H54 (cell line): Measurements from ENCODE around the gene SLC39A11.

Experiments used
- DNase-seq: peaks from one replicate; pipeline ENCODE4 v3.0.0; 2011; ENCODE audit warnings: low spot score, mixed read lengths; ENCODE audit not compliant: insufficient read length
- FAIRE-seq: peaks from 3 replicates; lab custom pipeline; 2011; peaks lifted over from hg19 to GRCh38; lab: Jason Lieb, UNC
- POLR2A ChIP-seq: IDR thresholded peaks from 2 replicates; pipeline ENCODE4 v1.6.1; 2011; ENCODE audit warnings: low read depth, mild to moderate bottlenecking, low read length

SLC39A11 gene

GRCh38 chr17:73030501-73030921, 62.0 kb downstream of the SLC39A11 start:
- DNase-seq (no peak), FAIRE-seq (no peak)
- no peak for TF ChIP-seq POLR2A

GRCh38 chr17:73029991-73030390, 62.5 kb downstream of the SLC39A11 start:
- TF ChIP-seq POLR2A: no peak
- DNase-seq: no peak
- no peak for FAIRE-seq

- TF ChIP-seq POLR2A: no peak
- FAIRE-seq (no peak), DNase-seq (no peak)
Observed at GRCh38 chr17:73029021-73029420, 63.5 kb downstream of the SLC39A11 start.

GRCh38 chr17:73028299-73028755, 64.2 kb downstream of the SLC39A11 start:
- DNase-seq: no peak
- FAIRE-seq: no peak
- no peak for TF ChIP-seq POLR2A

GRCh38 chr17:73027130-73027741, 65.3 kb downstream of the SLC39A11 start:
- no peak for DNase-seq
- TF ChIP-seq POLR2A: no peak
- FAIRE-seq: no peak

- FAIRE-seq (no peak), DNase-seq (no peak)
- TF ChIP-seq POLR2A: no peak
Observed at GRCh38 chr17:73025041-73025560, 67.4 kb downstream of the SLC39A11 start.

GRCh38 chr17:73023759-73024158, 68.7 kb downstream of the SLC39A11 start:
- no peak for TF ChIP-seq POLR2A
- DNase-seq (no peak), FAIRE-seq (no peak)

GRCh38 chr17:73022694-73023093, 69.8 kb downstream of the SLC39A11 start:
- DNase-seq: no peak
- TF ChIP-seq POLR2A: no peak
- FAIRE-seq: no peak

GRCh38 chr17:73021771-73022170, 70.7 kb downstream of the SLC39A11 start:
- TF ChIP-seq POLR2A: no peak
- no peak for FAIRE-seq
- DNase-seq: no peak

- TF ChIP-seq POLR2A: no peak
- DNase-seq (no peak), FAIRE-seq (no peak)
Observed at GRCh38 chr17:73020110-73020509, 72.4 kb downstream of the SLC39A11 start.

GRCh38 chr17:73018599-73018998, 73.9 kb downstream of the SLC39A11 start:
- no peak for TF ChIP-seq POLR2A
- FAIRE-seq (no peak), DNase-seq (no peak)

GRCh38 chr17:73017658-73018057, 74.8 kb downstream of the SLC39A11 start:
- FAIRE-seq (peak; percentile 20), DNase-seq (peak; percentile 44)
- TF ChIP-seq POLR2A: no peak

GRCh38 chr17:73015722-73016276, 76.7 kb downstream of the SLC39A11 start:
- TF ChIP-seq POLR2A: no peak
- FAIRE-seq: no peak
- no peak for DNase-seq

- no peak for TF ChIP-seq POLR2A
- FAIRE-seq (peak; percentile 88), DNase-seq (peak; percentile 86)
Observed at GRCh38 chr17:73013816-73014663, 78.4 kb downstream of the SLC39A11 start.

- FAIRE-seq: no peak
- TF ChIP-seq POLR2A: no peak
- no peak for DNase-seq
Observed at GRCh38 chr17:73013301-73013700, 79.2 kb downstream of the SLC39A11 start.
